HG02610 (cell line): ENCODE results near the gene HTRA3.

Experiments
- ATAC-seq: cut with Tn5 transposase; IDR thresholded peaks from one replicate; pipeline ENCODE4 v1.9.1; 2021; ENCODE audit warnings: mild to moderate bottlenecking, moderate library complexity; ENCODE audit not compliant: unreplicated experiment

The HTRA3 gene

DNA sequence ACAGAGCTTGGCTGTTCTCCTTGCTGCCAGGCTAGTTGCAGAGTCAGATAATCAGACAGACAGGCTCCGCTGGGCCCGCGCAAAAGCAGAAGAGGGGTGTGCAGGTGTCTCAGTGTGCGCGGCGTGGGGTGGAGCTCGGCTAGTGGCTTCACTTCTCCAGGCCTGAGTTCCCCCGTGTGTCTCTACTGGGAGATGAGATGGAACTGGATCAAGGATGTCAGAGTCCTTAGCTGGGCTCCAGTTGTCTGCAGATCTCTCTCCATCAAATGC lies 21.1 kb downstream of the HTRA3 start:
- ATAC-seq = no peak

DNA sequence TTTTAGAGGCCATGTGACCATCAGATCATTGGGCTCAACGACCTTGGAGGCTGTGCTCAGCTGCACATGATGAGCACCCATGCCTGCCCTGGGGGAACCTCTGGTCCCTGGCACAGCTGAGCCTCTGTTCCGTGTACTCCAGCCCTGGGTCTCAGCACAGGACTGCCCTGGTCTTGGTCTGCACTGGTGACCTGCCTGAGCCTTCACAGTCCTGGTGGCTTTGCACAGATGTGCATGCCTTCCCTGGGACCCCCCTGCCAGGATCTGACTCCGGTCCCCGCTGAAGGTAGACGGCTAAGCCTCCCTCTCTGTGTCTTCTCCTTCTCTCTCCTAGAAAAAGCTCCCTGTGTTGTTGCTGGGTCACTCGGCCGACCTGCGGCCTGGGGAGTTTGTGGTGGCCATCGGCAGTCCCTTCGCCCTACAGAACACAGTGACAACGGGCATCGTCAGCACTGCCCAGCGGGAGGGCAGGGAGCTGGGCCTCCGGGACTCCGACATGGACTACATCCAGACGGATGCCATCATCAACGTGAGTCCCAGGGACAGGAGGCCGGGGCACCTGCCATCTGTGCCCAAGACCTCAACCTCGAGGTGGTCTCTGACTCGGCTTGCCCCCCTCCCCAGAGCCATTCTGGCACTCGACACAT lies 21.6 kb downstream of the HTRA3 start:
- no peak for ATAC-seq

DNA sequence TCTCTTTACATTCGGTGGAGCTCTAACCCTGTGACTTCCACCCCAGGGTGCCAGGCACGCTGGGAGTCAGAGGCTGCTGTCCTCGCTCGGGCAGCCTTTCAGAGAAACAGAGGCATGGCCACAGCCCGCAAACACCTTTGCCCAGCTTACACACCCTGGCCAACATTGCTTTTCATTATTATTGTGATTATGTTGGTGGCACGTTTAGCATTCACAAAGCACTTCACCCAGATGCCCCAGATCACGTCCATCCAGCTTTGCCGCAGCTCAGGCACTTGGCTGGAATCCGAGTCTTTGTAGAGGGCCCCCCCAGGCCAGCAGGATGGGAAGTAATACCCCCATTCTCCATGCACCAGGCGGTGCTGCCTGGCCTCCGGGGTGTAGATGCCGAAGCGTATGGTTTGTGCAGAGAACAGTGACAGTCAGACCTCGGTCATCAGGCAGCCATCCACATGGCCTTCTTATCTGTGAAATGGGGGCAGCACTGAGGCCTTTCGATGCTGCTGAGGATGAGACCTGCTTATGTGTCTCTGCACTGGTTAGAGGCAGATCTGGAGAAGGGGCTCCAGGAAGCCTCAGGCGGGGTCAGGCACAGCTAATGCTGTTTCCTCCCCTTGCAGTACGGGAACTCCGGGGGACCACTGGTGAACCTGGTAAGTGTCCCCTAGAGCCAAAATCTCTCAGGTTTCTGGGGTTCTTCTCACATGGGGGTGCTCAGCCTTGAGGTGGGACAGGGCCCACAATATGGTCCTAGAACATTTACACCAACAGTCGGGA lies 22.3 kb downstream of the HTRA3 start:
- no peak for ATAC-seq

DNA sequence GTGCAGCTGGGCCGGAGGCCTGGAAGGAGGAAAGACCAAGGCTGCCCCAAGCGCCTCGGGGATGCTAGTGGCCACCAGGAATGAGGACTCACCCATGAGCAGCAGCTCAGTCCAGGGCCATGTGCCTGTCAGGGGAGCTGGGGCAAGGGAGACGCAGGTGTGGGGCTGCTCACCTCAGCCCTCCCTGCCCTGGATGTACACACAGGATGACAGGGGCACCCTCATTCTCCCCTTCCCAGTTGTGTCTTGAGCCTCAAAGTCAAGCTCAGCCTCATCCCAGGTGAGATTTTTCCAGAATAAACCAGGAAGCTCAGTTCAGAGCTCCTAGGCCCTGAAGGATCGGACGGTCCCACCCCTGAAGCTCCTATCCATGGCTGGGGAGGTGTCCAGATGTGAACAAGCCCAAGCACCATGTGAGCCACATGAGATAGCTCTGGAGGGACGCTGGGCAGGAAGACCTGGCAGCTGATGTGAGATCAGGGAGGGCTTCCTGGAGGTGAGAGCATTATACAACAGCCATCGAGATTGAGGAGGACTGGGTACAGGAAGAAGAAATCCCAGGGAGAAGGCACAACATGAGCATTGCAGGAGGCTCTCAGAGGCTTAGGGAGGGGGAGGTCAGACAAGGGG lies 23.0 kb downstream of the HTRA3 start:
- ATAC-seq = no peak

DNA sequence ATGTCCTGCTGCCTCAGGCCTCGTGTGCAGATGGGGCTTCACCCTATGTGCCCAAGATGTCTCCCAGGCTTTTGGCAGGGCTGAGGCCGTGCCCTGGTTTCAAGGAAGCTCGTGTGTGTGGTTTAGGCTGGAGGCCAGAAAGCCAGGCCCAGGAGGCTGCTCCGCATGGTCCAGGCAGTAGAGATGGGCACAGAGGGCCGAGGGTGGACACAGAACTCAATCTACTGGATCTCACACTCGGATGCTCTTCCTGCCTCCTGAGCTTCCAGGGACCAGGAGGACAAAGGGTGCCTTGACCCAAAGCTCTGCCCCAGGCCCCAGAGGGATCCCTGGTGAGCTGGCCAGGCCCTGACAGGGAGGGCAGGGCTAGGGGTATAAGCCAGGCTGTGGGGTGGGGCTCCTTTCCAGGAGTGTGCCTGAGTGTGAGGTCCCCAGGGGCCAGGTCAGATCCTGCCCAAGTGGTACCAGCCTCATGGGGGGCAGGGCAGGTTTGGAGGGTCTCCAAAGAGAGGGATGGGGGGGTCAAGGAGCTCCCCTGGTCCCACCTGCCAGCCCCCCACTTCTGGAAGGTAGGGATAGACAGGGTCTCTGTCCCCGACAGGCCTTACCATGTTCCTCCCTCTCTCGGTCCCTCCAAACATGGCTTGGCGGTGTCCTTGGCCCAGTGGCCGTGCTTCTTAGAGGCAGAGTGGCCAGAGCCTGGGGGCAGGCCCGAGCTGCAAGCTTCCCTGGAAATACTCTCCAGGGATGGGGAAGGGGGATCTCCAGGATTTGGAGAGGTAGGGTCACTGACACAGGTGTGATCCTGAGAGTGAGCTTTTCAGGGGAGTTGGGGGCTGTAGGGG lies 23.8 kb downstream of the HTRA3 start:
- no peak for ATAC-seq

DNA sequence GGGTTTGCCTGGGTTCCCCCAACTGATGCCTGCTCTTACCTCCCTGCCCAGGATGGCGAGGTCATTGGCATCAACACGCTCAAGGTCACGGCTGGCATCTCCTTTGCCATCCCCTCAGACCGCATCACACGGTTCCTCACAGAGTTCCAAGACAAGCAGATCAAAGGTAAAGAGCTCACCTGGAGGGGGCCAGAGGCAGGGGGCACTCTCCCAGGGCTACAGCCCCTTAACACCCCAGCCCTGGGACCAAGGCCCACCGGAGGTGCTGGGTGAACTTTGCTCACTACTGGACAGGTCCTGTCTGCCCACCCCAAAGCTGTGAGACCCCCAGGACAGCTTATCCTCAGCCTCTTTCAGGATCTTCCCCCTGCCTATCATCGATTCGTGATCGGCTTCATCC lies 24.5 kb downstream of the HTRA3 start:
- ATAC-seq = no peak

DNA sequence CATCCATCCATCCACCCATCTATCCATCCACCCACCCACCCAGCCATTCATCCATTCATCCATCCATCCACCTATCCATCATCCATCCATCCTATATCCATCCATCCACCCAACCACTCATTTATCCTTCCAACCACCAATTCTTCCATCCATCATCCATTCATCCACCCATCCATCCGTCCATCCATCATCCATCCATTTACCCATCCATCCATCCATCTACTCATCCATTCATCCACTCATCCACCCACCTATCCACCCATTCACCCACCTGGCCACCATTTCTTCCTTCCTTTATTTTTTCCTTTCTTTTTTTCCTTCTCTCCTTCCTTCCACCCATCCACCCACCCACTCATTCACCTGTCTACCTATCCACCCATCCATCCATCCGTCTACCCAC lies 25.2 kb downstream of the HTRA3 start:
- no peak for ATAC-seq

DNA sequence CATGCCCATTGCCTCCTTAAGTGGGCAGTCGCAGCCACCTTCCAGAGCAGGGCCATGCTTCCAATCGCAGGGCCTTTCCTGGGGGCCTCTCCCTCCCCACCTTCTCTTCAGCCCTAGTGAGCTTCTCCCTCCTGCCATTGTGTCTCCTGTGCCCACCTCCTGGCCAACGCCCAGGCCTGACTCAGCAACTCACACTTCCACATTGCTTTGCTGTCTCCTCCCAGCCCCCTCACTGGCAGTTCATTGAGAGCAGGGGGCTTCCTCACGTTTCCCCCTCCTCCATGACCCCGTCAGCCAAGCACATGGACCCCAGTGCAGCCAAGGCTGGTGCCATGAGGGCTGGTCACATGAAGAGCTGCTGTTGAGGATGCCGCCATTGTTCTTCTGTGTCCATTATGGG lies 25.9 kb downstream of the HTRA3 start:
- no peak for ATAC-seq

DNA sequence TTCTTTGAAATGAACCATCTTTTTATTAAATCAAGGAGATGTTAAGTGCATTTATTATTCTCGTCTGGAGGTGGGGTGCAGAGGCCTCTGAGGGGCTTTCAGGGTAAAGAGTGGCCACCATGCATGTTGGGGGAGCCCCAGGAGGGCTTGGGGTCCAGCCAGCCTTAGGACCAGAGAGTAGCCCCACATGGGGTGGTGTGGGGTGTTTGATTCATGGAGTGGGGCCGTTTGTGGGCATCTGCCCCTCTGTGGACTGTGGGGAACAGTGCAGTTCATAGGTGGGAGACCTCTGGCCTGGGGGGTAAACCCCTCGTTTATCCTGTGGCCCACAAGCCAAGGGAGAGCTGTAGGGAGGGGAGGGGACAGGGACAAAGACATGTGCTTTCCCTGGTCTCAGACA lies 26.9 kb downstream of the HTRA3 start:
- ATAC-seq = no peak

DNA sequence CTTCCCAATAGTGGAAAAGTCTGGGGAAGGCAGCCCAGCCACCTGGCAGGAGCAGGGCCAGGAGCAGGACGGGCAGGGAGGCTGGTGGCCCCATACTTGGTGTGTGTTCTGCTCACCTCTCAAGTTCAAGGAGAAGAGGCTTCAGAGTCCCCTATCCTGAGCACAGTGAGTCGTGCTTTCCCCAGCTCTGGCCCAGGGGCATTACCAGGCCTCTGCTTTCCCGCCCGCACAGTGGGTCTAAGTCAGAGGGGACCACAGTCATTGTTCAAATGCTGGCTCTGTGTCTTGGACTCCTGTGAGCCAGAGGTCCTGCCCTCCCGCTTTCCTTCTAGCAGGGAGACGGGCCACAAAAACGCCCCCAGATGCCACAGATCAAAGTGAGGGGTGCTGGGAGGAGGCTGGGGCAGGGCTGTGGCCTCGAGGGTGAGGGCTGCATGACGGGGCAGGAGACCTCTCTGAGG lies 27.6 kb downstream of the HTRA3 start:
- ATAC-seq = no peak

DNA sequence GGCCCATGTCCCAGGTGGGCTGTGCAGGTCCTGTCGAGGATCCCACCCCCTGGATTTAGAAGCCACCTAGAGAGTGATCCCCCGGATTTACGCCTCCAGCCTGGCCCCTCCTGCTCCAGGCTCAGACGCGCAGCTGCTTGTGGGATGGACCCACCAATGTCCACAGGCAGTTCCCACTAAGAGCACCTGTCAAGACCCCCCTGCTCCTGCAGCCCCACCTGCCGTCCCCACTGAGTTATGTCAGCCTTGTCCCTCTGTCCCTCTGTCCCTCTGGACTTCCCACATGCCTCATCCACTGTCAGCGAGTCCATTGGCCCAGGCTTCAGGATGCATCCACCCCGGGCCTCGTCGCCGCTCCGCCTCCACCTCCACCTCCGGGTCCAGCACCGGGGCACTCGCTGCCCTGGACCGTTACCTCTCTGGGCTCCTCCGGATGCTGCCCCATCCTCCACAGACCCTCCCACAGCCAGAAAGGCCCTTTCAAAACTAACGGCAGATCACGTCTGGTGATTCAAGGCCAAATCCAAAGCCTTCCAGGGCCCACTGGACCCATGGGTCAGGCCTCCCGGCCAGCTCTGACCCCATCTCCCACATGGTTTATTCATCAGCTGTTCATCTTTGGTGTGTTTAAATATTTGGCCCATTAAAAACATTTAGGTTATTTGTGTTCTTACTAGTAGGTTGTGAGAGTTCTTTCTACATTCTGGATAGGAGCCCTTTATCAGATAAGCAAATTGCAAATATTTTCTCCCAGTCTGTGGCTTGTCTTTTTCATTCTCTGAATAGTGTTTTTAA lies 28.3 kb downstream of the HTRA3 start:
- ATAC-seq = no peak

DNA sequence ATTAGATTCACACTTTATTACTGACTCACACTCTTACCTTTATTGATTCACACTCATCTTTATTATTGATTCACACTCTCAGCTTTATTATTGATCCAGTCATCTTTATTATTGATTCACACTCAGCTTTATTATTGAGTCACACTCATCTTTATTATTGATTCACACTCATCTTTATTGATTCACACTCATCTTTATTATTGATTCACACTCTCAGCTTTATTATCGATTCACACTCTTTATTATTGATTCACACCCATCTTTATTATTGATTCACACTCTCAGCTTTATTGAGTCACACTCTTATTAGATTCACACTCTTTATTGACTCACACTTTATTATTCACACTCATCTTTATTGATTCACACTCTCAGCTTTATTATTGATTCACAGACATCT lies 31.3 kb downstream of the HTRA3 start:
- ATAC-seq = no peak

DNA sequence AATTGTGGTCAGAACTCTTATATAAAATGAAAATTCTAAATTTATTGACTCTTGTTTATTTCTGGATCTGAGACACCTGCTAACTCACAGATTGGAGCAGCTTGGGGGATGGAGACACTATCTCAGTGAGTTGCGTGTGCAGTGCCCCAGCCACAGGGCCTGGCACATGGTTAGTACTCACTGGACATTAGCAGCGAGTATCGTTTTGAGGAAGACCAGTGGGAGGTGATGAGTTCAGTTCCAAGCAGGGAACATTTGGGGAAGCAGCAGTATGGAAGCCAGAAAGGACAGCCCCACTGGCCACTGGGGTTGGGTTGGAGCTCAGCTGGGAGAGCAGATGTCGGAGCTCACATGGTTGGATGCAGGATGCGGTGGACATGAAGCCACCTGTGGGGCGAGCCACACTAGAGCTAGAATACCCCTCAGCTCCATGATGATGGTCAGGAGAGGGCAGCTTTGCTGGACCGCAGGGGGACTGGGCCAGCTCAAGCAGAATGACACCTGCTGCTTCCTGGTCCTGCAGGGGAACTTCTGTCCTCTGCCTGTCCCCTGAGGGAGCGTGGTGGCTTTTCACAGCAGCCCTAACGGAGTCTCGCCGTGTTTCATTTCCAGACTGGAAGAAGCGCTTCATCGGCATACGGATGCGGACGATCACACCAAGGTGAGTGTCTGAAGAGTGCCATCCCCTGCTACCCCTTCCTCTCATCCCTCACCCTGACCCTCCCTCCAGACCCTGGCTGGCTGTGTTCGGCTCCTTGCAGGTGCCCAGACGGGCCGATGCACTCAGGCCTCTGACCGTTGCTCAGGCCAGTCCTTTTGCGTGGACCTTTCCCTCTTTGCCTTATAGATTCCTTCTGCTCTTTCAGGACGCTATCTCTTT lies 32.5 kb downstream of the HTRA3 start:
- ATAC-seq = no peak

DNA sequence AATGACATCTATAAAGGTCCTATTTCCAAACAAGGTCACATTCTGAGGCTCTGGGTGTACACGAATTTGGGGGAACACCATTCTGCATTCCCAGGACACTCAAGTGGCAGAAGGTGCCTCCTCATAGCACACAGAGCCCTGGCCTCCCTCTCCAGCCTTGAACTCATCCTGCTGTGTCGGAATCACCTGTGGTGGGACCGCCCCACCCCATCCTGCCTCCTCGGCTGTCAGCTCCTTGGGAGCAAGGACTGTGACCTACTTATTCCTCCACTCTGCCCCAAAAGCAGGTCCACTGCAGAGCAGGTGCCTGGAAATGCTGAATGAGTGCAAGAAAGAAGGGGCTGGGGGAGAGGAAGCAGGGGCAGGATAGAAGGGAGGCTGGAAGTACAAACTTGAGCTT lies 33.5 kb downstream of the HTRA3 start:
- no peak for ATAC-seq

DNA sequence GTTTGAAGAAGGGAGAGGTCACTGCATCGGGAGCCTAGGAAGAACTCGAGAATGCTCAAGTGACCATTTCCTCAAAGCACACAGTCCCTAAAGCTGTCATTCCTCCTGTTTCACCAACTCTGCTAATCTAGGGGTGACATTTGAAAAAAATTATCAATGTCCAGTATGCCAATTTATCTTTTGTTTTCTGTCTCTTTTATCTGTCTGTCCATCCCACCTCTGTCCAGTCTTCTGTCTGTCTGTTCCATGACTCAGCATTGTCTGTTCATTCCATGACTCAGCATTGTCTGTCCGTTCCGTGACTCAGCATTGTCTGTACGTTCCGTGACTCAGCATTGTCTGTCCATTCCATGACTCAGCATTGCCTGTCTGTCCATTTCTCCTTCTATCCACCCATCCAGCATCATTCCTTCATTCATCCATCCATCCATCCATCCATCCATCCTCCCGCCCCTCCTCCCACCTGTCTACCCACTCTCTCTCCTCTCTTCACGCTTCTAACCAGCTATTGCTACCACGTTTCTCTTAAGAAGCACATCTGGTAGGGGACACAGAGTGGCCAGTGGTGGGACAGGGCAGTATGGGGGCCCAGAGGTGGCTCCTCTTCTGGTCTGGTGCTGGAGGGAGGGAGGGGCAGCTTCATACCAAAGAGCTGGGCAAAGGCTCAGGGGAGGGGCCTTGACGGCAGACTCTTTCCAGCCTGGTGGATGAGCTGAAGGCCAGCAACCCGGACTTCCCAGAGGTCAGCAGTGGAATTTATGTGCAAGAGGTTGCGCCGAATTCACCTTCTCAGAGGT lies 34.1 kb downstream of the HTRA3 start:
- no peak for ATAC-seq

DNA sequence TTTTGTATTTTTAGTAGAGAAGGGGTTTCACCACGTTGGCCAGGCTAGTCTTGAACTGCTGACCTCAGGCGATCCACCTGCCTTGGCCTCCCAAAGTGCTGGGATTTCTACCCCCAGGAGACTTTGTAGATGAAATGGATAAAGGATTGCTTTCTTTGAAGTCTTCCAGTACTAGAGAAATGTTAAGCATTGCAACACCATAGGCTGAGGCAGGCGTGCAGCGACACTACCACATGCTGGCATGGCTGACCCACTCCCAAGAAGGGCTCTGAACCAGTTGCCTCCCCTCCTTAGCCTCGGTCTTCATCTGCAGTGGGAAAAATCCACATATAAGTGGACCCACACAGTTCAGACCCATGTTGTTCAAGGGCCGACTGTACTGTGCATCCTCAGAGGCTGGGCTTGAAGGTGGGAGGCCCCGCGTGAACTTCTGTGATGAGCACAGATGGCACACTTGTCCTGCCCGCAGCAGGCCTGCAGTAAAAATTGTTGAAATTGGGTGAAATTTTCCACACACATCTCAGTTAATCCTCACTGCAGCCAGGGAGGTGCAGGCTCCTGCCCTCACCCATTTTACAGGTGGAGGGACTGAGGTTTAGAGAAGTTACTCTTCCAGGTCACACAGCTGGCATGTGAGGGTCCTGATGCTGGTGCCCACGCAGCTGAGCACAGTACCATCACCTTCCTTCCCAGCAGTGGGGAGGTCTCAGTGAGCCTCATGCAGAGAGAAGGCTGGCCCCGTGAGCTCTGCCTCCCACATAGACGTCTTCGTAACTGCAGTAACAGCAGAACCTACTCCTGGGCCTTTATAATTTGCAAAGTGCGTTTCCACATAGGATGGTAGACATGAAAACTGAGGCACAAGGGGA lies 35.5 kb downstream of the HTRA3 start:
- ATAC-seq = no peak

DNA sequence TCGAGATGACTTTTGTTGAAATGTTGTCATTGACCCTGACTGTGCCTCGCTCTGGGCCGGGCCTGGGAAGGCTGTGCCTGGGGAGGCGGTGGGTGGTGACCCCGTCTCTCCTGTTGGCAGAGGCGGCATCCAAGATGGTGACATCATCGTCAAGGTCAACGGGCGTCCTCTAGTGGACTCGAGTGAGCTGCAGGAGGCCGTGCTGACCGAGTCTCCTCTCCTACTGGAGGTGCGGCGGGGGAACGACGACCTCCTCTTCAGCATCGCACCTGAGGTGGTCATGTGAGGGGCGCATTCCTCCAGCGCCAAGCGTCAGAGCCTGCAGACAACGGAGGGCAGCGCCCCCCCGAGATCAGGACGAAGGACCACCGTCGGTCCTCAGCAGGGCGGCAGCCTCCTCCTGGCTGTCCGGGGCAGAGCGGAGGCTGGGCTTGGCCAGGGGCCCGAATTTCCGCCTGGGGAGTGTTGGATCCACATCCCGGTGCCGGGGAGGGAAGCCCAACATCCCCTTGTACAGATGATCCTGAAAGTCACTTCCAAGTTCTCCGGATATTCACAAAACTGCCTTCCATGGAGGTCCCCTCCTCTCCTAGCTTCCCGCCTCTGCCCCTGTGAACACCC lies 36.4 kb downstream of the HTRA3 start:
- no peak for ATAC-seq
